Bronchial epithelial cell (primary cell): Measurements from ENCODE around the gene MAP3K7CL. TPM values are rescaled to one million over a fixed set of nuclear protein-coding genes. Genes with fewer than 3 reads are reported as not detected.

Experiments used
- DNase-seq: peaks from one replicate; pipeline ENCODE4 v3.0.0-alpha.2; 2010; ENCODE audit warnings: low read depth
- FAIRE-seq: peaks from 2 replicates; lab custom pipeline; 2011; peaks lifted over from hg19 to GRCh38; lab: Jason Lieb, UNC
- H3K27me3 ChIP-seq: 2 replicates; pipeline ENCODE4 v1.5.1; 2011; ENCODE audit warnings: low read length; ENCODE audit not compliant: control insufficient read depth, insufficient read depth
- H3K36me3 ChIP-seq: 2 replicates; pipeline ENCODE4 v1.5.1; 2011; ENCODE audit warnings: low read length; ENCODE audit not compliant: control insufficient read depth, insufficient read depth
- H3K4me3 ChIP-seq: 2 replicates; pipeline ENCODE4 v1.5.1; 2011; ENCODE audit warnings: mild to moderate bottlenecking, low read depth, low read length, control low read depth
- total RNA-seq: library from RNA; depleted of rRNA; stranded (reverse); fragments of >200 nt; gene quantifications from 2 replicates; pipeline ENCODE4 v1.2.1, GENCODE V29; 2014
- TF ChIP-seq, protein P1 (sequence below): IDR thresholded peaks from 2 replicates; pipeline ENCODE4 v1.5.1; 2011; ENCODE audit warnings: mild to moderate bottlenecking, moderate library complexity, low read length, control low read depth, inconsistent platforms; ENCODE audit not compliant: insufficient read depth, severe bottlenecking

MAP3K7CL gene
- total RNA-seq, 1 donor from 2014 or later = 5.8 TPM

- Histone ChIP-seq H3K4me3 (no peak overlapping the region), H3K36me3 (no peaks in the 10 kb centered on the region), H3K27me3 (no peaks in the 10 kb centered on the region)
- TF ChIP-seq, protein P1, sequence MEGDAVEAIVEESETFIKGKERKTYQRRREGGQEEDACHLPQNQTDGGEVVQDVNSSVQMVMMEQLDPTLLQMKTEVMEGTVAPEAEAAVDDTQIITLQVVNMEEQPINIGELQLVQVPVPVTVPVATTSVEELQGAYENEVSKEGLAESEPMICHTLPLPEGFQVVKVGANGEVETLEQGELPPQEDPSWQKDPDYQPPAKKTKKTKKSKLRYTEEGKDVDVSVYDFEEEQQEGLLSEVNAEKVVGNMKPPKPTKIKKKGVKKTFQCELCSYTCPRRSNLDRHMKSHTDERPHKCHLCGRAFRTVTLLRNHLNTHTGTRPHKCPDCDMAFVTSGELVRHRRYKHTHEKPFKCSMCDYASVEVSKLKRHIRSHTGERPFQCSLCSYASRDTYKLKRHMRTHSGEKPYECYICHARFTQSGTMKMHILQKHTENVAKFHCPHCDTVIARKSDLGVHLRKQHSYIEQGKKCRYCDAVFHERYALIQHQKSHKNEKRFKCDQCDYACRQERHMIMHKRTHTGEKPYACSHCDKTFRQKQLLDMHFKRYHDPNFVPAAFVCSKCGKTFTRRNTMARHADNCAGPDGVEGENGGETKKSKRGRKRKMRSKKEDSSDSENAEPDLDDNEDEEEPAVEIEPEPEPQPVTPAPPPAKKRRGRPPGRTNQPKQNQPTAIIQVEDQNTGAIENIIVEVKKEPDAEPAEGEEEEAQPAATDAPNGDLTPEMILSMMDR = peak; percentile 31
- FAIRE-seq = no peak
- DNase-seq = peak; percentile 77
These were observed 26.2 kb upstream of the MAP3K7CL start for GRCh38 chr21:29104239-29104708.

GRCh38 chr21:29105218-29105617 lies 25.2 kb upstream of the MAP3K7CL start:
- DNase-seq = peak; percentile 95
- TF ChIP-seq, protein P1 = no peak

DNA sequence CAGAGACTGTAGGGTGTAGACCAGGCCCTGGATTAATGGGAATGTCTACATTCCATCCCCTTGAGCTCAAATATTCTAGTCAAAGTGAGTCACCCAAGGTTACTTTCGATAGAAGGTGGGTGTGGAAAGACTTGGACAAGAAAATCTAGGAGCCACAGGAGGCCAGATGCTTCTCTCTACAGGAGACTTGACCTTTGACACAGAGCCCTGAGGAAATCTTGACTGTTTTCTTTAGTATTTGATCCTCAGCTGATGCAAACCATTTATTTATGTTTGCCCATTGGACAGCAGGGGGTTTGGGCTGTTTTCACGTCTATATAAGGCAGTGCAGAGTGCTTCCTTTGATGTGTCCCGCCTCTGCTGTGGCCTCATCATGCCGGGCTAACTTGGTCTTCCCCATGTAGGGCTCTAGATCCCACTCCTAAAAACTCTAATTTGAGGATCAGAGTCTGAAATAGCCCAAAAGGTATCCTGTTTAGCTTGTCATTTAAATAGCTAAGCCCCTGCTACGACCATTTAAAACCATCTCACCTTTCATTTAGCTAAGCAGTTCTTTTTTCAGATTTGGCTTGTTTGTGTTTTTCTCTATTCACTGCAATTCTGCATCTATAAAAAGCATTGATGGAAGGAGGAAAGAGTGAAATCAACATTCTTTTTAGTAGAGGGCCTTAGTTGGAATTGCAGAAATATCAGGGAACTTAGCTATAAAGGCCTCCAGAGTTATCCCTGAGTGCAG lies 15.5 kb upstream of the MAP3K7CL start:
- Histone ChIP-seq H3K27me3 (no peaks in the 10 kb centered on the region), H3K36me3 (no peaks in the 10 kb centered on the region), H3K4me3 (no peak overlapping the region)
- TF ChIP-seq, protein P1 = no peak
- FAIRE-seq (no peak), DNase-seq (peak; percentile 88)

More at GRCh38 chr21:29105218-29105617, 25.2 kb upstream of the MAP3K7CL start:
- no peaks in the 10 kb centered on the region for H3K27me3 ChIP-seq
- FAIRE-seq = no peak
- no peaks in the 10 kb centered on the region for H3K36me3 ChIP-seq
- H3K4me3 ChIP-seq = no peak overlapping the region

GRCh38 chr21:29115899-29116298 lies 14.5 kb upstream of the MAP3K7CL start:
- FAIRE-seq = no peak
- no peak for DNase-seq

DNA sequence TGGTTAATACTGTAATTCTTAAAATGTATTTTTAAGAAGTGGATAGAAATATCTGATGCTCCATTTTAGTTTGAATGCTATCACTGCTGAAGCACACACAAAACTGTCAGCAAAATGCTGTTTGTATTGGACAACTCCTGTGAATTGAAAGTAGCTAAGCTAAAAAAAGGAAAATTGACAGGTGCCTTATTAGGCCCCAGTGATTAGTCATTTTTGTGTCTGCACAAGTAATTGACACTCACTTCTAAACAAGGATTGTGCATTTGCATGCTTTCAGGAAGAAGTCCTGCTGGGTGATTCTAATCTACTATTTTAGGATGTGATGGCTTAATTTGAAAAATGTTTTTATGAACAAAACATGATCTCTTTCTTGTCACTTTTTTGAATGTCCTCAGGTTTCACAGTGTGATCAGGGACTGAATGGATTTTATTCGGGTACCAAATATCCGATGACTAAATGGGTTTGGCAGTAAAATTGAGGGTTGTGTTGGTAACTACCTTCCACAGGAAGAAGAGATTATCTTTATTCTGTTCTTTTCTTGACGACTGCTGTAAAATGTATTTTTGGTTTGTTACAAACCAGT lies 13.0 kb upstream of the MAP3K7CL start:
- TF ChIP-seq, protein P1 = no peak
- DNase-seq = peak; percentile 32
- H3K27me3 ChIP-seq = no peaks in the 10 kb centered on the region
- no peaks in the 10 kb centered on the region for H3K36me3 ChIP-seq
- H3K4me3 ChIP-seq = no peak overlapping the region
- FAIRE-seq = no peak

More at GRCh38 chr21:29115899-29116298, 14.5 kb upstream of the MAP3K7CL start:
- Histone ChIP-seq H3K36me3 (no peaks in the 10 kb centered on the region), H3K27me3 (no peaks in the 10 kb centered on the region), H3K4me3 (no peak overlapping the region)
- TF ChIP-seq, protein P1 = no peak
